ENCODE results near the gene CDHR3.

DNA sequence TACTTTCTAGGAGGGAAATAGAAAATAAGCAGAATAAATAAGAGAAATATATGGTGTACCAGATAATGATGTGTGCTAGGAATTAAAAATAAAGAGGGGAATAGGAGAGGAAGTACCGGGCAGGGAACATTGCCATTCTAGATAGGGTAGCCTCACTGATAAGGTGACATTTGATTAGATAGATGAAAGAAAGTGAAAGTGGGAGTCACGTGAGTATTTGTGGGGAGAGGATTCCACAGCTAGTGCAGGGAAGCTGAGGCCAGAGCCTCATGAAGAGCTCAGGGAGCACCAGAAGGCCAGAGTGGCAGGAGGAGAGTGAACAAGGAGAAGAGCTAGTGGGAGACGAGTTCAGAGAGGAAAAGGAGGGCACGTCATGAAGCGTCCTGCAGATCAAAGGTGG, 49.1 kb downstream of the CDHR3 start:
- TF ChIP-seq POLR2AphosphoS5 (IDR thresholded peaks at IDR 0.05; ENCODE audit: borderline replicate concordance, low read depth, low read length) (no peak), EZH2 (IDR thresholded peaks at IDR 0.05) (no peak), FOXP2 (optimal IDR thresholded peaks at IDR 0.05; ENCODE audit: control extremely low read depth, extremely low read length, insufficient read depth) (no peak)
